MM.1S (cell line): ENCODE measurements around the gene ACTN1.

Experiments
- DNase-seq: peaks from one replicate; pipeline ENCODE4 v3.0.0-alpha.2; 2015
- H2AFZ ChIP-seq: fragments of 300-600 bp; sonication (generic); 2 replicates; pipeline ENCODE4 v1.6.0; 2016; ENCODE audit warnings: antibody characterized with exemption, low read length
- H3F3A ChIP-seq: fragments of 300-600 bp; sonication (generic); 2 replicates; pipeline ENCODE4 v1.6.1; 2016; ENCODE audit warnings: mild to moderate bottlenecking, antibody characterized with exemption, low read length, moderate library complexity, mixed read lengths; ENCODE audit not compliant: insufficient read depth
- H3K27ac ChIP-seq: fragments of 300-600 bp; sonication (generic); 2 replicates; pipeline ENCODE4 v1.5.1; 2016; ENCODE audit warnings: mild to moderate bottlenecking, low read length
- H3K27me3 ChIP-seq: fragments of 300-600 bp; sonication (generic); replicated peaks from 2 replicates; pipeline ENCODE4 v1.6.0; 2016; ENCODE audit warnings: low read length; ENCODE audit not compliant: insufficient read depth
- H3K36me3 ChIP-seq: fragments of 300-600 bp; sonication (generic); replicated peaks from 2 replicates; pipeline ENCODE4 v1.6.1; 2016; ENCODE audit warnings: mild to moderate bottlenecking, low read length, mixed read lengths; ENCODE audit not compliant: insufficient read depth
- H3K4me1 ChIP-seq: fragments of 300-600 bp; sonication (generic); 2 replicates; pipeline ENCODE4 v1.6.1; 2016; ENCODE audit warnings: low read length, mixed read lengths
- H3K4me2 ChIP-seq: fragments of 300-600 bp; sonication (generic); 2 replicates; pipeline ENCODE4 v1.6.0; 2016; ENCODE audit warnings: low read depth, low read length
- H3K4me3 ChIP-seq: fragments of 300-600 bp; sonication (generic); 2 replicates; pipeline ENCODE4 v1.5.1; 2016; ENCODE audit warnings: low read length, mixed read lengths
- H3K79me2 ChIP-seq: fragments of 300-600 bp; sonication (generic); 2 replicates; pipeline ENCODE4 v1.6.1; 2016; ENCODE audit warnings: mixed run types, low read length, mixed read lengths
- H3K9ac ChIP-seq: fragments of 300-600 bp; sonication (generic); 2 replicates; pipeline ENCODE4 v1.6.1; 2016; ENCODE audit warnings: low read length, mixed read lengths
- H3K9me2 ChIP-seq: fragments of 300-600 bp; sonication (generic); replicated peaks from 2 replicates; pipeline ENCODE4 v1.6.1; 2016; ENCODE audit warnings: mild to moderate bottlenecking, low read length, mixed read lengths; ENCODE audit not compliant: insufficient read depth
- H3K9me3 ChIP-seq: fragments of 300-600 bp; sonication (generic); replicated peaks from 2 replicates; pipeline ENCODE4 v1.6.1; 2016; ENCODE audit warnings: mild to moderate bottlenecking, low read length, mixed read lengths; ENCODE audit not compliant: insufficient read depth
- H4K20me1 ChIP-seq: fragments of 300-600 bp; sonication (generic); 2 replicates; pipeline ENCODE4 v1.6.1; 2016; ENCODE audit warnings: mild to moderate bottlenecking, low read length, moderate library complexity, mixed read lengths; ENCODE audit not compliant: insufficient read depth
- CTCF ChIP-seq: fragments of 300-600 bp; sonication (generic); IDR thresholded peaks from 2 replicates; pipeline ENCODE4 v1.5.1; 2016; ENCODE audit warnings: antibody characterized with exemption, low read length, mixed read lengths
- EZH2 ChIP-seq: fragments of 300-600 bp; sonication (generic); optimal IDR thresholded peaks from 2 replicates; pipeline ENCODE3; 2017; ENCODE audit warnings: low read depth, mild to moderate bottlenecking, antibody characterized with exemption, low read length, mixed read lengths
- EZH2phosphoT487 ChIP-seq: fragments of 300-600 bp; sonication (generic); IDR thresholded peaks from 2 replicates; pipeline ENCODE4 v1.6.1; 2018; ENCODE audit warnings: antibody characterized with exemption, low read length

ACTN1 gene

DNA sequence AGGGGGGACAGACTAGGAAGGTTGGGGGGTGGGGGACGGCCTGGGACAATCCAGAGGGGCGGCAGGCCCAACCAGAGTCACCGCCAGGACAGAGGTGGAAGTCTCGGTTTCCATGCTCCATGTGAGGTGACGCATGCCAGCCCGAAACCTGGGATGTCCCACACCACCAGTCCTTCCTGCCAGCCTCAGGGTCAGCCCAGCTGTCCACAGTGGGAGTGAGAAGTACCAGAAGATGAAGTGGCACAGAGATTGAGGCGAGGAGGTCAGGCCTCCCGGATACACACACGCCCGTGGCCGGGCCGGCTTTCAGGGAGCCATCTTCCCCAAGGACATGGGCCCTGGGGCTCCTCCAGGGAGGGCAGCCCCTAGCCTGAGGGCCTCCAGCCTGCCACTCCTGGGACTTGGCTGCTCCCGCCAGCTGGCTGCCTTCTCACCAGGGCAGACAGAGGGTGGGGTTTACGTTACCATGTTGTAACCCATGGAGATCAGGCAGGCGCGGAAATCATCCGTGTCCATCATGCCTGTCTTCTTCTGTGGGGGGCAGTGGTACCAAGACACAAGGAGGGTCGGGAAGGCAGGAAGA is 101.0 kb downstream of the ACTN1 start:
- Histone ChIP-seq H3K27ac (no peak overlapping the region), H2AFZ (no peak overlapping the region), H3K4me3 (no peak overlapping the region), H3K27me3 (no peaks in the 10 kb centered on the region), H3K9me3 (no peaks in the 10 kb centered on the region), H3K79me2 (no peaks in the 10 kb centered on the region), H3F3A (no peaks in the 10 kb centered on the region), H3K4me1 (no peaks in the 10 kb centered on the region), H3K36me3 (no peaks in the 10 kb centered on the region), H4K20me1 (no peaks in the 10 kb centered on the region), H3K9ac (no peak overlapping the region), H3K4me2 (no peak overlapping the region), H3K9me2 (no peaks in the 10 kb centered on the region)
- no peak for TF ChIP-seq EZH2phosphoT487
- TF ChIP-seq CTCF: no peak
- no peak for DNase-seq

DNA sequence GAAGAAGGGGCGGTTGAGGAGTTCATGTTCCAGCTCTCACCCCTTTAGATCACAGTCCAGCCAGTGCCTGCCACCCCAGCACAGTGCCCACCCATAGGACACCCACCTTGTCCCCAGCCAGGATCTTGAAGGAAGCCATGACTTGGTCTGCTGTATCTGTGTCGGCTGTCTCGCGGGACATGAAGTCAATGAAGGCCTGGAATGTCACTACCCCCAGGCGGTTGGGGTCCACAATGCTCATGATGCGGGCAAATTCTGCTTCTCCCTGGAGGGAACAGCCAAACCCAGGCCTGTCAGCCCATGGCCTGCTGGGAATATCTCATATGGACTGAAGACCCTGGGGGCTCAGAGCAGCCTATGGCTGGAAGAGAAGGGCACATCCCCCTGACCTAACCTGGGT is 102.1 kb downstream of the ACTN1 start:
- no peaks in the 10 kb centered on the region for H3K36me3 ChIP-seq
- no peak overlapping the region for H2AFZ ChIP-seq
- H3K27ac ChIP-seq: no peak overlapping the region
- H3F3A ChIP-seq: no peaks in the 10 kb centered on the region
- H4K20me1 ChIP-seq: no peaks in the 10 kb centered on the region
- H3K79me2 ChIP-seq: no peaks in the 10 kb centered on the region
- no peaks in the 10 kb centered on the region for H3K27me3 ChIP-seq
- H3K4me3 ChIP-seq: no peak overlapping the region
- H3K4me2 ChIP-seq: no peak overlapping the region
- TF ChIP-seq CTCF: no peak
- no peak for TF ChIP-seq EZH2
- no peak for TF ChIP-seq EZH2phosphoT487
- no peak overlapping the region for H3K9ac ChIP-seq
- H3K9me2 ChIP-seq: no peaks in the 10 kb centered on the region
- no peaks in the 10 kb centered on the region for H3K9me3 ChIP-seq
- DNase-seq: no peak
- H3K4me1 ChIP-seq: no peaks in the 10 kb centered on the region

DNA sequence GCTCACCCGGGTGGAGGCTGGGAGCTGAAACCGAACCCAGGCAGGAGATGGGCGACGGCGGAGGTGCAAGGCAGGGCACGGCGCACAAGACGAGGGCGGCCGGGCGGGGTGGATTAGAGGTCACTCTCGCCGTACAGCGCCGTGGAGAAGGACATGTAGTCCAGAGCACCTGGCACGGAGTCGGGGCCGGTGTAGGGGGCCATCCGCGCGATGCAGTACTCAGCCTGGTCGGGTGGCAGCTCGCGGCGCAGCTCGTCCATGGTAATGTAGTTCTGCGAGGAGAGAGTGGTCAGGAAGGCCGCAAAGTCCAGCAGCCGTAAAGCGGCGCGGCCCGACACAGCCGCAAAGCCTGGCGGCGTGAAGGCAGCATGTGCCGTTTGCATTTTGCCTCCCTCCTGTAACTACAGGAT is 104.4 kb downstream of the ACTN1 start:
- Histone ChIP-seq H2AFZ (no peak overlapping the region), H3K79me2 (no peaks in the 10 kb centered on the region), H3K9me2 (no peaks in the 10 kb centered on the region), H4K20me1 (no peaks in the 10 kb centered on the region), H3K9ac (no peak overlapping the region), H3K4me1 (no peaks in the 10 kb centered on the region), H3K27ac (no peak overlapping the region), H3K4me3 (no peak overlapping the region), H3K4me2 (no peak overlapping the region), H3F3A (no peaks in the 10 kb centered on the region), H3K36me3 (no peaks in the 10 kb centered on the region), H3K27me3 (no peaks in the 10 kb centered on the region), H3K9me3 (no peaks in the 10 kb centered on the region)
- TF ChIP-seq EZH2phosphoT487: no peak
- TF ChIP-seq CTCF: no peak
- TF ChIP-seq EZH2: no peak
- DNase-seq: no peak
